ENCODE measurements around the gene KPTN. TPM values are rescaled to one million over a fixed set of nuclear protein-coding genes. Genes with fewer than 3 reads are reported as not detected.

KPTN gene
- total RNA-seq, 2 donors from 2014 or later = 14.7 to 22.9 TPM

- Histone ChIP-seq H3K9ac (ENCODE audit: extremely low read depth, low read length, poor library complexity, severe bottlenecking) (no peak overlapping the region), H3K9me3 (ENCODE audit: control insufficient read depth, low read length) (no peaks in the 10 kb centered on the region), H3K27me3 (ENCODE audit: control insufficient read depth, insufficient read depth, low read length, poor library complexity, severe bottlenecking) (no peaks in the 10 kb centered on the region), H3K4me3 (ENCODE audit: low read length) (no peak overlapping the region), H3K27ac (ENCODE audit: low read depth, low read length) (no peak overlapping the region), H3K4me1 (ENCODE audit: control insufficient read depth, insufficient read depth, low read length) (no peaks in the 10 kb centered on the region), H3K36me3 (ENCODE audit: control insufficient read depth, insufficient read depth, low read length) (peaks cover 34% of the 10 kb centered on the region)
- Mint-ChIP-seq H3K9me3 (no peaks in the 10 kb centered on the region), H3K36me3 (ENCODE audit: low read depth) (peaks cover 21% of the 10 kb centered on the region), H3K4me1 (no peaks in the 10 kb centered on the region), H3K27me3 (ENCODE audit: insufficient read depth) (no peaks in the 10 kb centered on the region), H3K4me3 (no peak overlapping the region), H3K27ac (no peak overlapping the region)
- DNase-seq = no peak
- TF ChIP-seq, protein P1, sequence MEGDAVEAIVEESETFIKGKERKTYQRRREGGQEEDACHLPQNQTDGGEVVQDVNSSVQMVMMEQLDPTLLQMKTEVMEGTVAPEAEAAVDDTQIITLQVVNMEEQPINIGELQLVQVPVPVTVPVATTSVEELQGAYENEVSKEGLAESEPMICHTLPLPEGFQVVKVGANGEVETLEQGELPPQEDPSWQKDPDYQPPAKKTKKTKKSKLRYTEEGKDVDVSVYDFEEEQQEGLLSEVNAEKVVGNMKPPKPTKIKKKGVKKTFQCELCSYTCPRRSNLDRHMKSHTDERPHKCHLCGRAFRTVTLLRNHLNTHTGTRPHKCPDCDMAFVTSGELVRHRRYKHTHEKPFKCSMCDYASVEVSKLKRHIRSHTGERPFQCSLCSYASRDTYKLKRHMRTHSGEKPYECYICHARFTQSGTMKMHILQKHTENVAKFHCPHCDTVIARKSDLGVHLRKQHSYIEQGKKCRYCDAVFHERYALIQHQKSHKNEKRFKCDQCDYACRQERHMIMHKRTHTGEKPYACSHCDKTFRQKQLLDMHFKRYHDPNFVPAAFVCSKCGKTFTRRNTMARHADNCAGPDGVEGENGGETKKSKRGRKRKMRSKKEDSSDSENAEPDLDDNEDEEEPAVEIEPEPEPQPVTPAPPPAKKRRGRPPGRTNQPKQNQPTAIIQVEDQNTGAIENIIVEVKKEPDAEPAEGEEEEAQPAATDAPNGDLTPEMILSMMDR (conservative IDR thresholded peaks at IDR 0.05) = no peak
- WGBS, 2 experiments (ENCODE audit: insufficient coverage in 1 of 2, insufficient read length in 1 of 2) = 96 to 100% methylated on average over 1 to 6 of the region's 6 CpGs
These were observed 21.5 kb upstream of the KPTN start for GRCh38 chr19:47505506-47505905.

- no peaks in the 10 kb centered on the region for H3K4me1 Mint-ChIP-seq
- peaks cover 28% of the 10 kb centered on the region for H3K36me3 Mint-ChIP-seq (ENCODE audit: low read depth)
- no peaks in the 10 kb centered on the region for H3K9me3 Mint-ChIP-seq
- Histone ChIP-seq H3K4me1 (ENCODE audit: control insufficient read depth, insufficient read depth, low read length) (no peaks in the 10 kb centered on the region), H3K27ac (ENCODE audit: low read depth, low read length) (no peak overlapping the region), H3K9ac (ENCODE audit: extremely low read depth, low read length, poor library complexity, severe bottlenecking) (no peak overlapping the region), H3K27me3 (ENCODE audit: control insufficient read depth, insufficient read depth, low read length, poor library complexity, severe bottlenecking) (no peaks in the 10 kb centered on the region), H3K36me3 (ENCODE audit: control insufficient read depth, insufficient read depth, low read length) (peaks cover 27% of the 10 kb centered on the region), H3K4me3 (ENCODE audit: low read length) (no peak overlapping the region), H3K9me3 (ENCODE audit: control insufficient read depth, low read length) (no peaks in the 10 kb centered on the region)
- TF ChIP-seq, protein P1 (conservative IDR thresholded peaks at IDR 0.05) = no peak
- H3K4me3 Mint-ChIP-seq = no peak overlapping the region
- no peak for DNase-seq
- 74 to 80% methylated on average over 5 of the region's 5 CpGs for WGBS, 2 experiments (ENCODE audit: insufficient coverage in 1 of 2, insufficient read length in 1 of 2)
- H3K27ac Mint-ChIP-seq = peak overlapping the region; percentile 52
- no peaks in the 10 kb centered on the region for H3K27me3 Mint-ChIP-seq (ENCODE audit: insufficient read depth)
These were observed 19.8 kb upstream of the KPTN start for GRCh38 chr19:47503826-47504150.

GRCh38 chr19:47503130-47503825 lies 19.3 kb upstream of the KPTN start:
- Mint-ChIP-seq H3K9me3 (no peaks in the 10 kb centered on the region), H3K4me3 (no peak overlapping the region), H3K4me1 (no peaks in the 10 kb centered on the region), H3K27ac (peak overlapping the region; percentile 52), H3K27me3 (ENCODE audit: insufficient read depth) (no peaks in the 10 kb centered on the region), H3K36me3 (ENCODE audit: low read depth) (peaks cover 29% of the 10 kb centered on the region)
- no peak for DNase-seq
- TF ChIP-seq, protein P1 (conservative IDR thresholded peaks at IDR 0.05) = no peak
- Histone ChIP-seq H3K27ac (ENCODE audit: low read depth, low read length) (no peak overlapping the region), H3K36me3 (ENCODE audit: control insufficient read depth, insufficient read depth, low read length) (peaks cover 27% of the 10 kb centered on the region), H3K27me3 (ENCODE audit: control insufficient read depth, insufficient read depth, low read length, poor library complexity, severe bottlenecking) (no peaks in the 10 kb centered on the region), H3K4me1 (ENCODE audit: control insufficient read depth, insufficient read depth, low read length) (no peaks in the 10 kb centered on the region), H3K9me3 (ENCODE audit: control insufficient read depth, low read length) (no peaks in the 10 kb centered on the region), H3K9ac (ENCODE audit: extremely low read depth, low read length, poor library complexity, severe bottlenecking) (no peak overlapping the region), H3K4me3 (ENCODE audit: low read length) (no peak overlapping the region)
- WGBS, 2 experiments (ENCODE audit: insufficient coverage in 1 of 2, insufficient read length in 1 of 2) = 92 to 98% methylated on average over 5 to 13 of the region's 13 CpGs
